ENCODE data around the gene UFL1.
A peak's percentile ranks its signal among the peaks of the same experiment; 100 is the strongest.

The UFL1 gene

GRCh38 chr6:96576221-96576620 is 54.6 kb downstream of the UFL1 start:
- DNase-seq = no peak

GRCh38 chr6:96582021-96582420 is 60.4 kb downstream of the UFL1 start:
- DNase-seq = no peak

DNA sequence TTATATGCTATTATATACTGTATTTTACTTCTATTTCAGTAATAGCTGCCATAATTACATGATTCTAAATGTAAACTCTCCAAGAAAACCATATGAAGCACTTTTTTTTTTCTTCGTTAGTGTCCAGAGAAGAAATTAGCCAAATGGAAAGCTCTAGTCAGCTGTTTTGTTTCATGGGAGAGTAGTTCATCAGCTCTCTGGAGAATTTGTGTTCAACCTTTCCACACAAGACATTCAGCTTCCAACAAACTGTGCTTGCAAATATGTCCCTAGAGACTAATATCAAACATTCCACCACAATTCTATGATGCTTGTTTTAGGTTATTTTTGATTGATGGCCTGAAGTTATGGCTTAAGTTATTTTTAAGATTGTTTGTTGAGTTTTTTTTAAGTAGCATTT is 60.8 kb downstream of the UFL1 start:
- DNase-seq = no peak

DNA sequence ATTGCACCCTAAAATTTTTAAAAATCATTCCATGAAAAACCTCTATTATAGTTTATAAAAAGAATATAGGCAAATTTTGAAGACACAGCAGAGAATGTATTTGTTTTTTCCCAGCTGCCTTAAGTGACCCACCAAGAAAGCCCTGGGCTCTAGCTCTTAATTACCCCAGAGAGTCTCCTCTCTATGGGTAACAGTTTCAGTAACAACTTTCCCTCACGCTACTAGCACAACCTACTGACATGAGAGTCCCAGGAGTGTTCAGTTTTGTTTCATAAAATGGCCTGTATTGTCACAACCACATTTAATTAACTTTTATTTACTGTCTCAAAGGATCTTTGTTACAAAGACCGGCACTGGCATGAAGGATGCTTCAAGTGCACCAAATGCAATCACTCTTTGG is 82.8 kb downstream of the UFL1 start:
- DNase-seq = peak in 1 of 3 experiments; percentile 96

Data from NCI-H1417 (cell line).